Measurements from ENCODE around the gene TSKS.

- no peak for TF ChIP-seq CTCF (IDR thresholded peaks at IDR 0.05; ENCODE audit: low read length)
- TF ChIP-seq EZH2 (optimal IDR thresholded peaks at IDR 0.05; ENCODE audit: low read depth, low read length): no peak
Measured at GRCh38 chr19:49696865-49697264, 66.2 kb downstream of the TSKS start.
